ENCODE measurements around the gene KPNA2. TPM values are rescaled to one million over a fixed set of nuclear protein-coding genes. Genes with fewer than 3 reads are reported as not detected.
"Not testable (repeated sequence)": the region's sequence is repeated elsewhere in the genome, so short reads cannot be mapped to it uniquely, and the experiment has no call there.

Gene KPNA2
- total and polyA plus RNA-seq, 7 experiments from 2014 or later, result 8.4 to 161 (median 18.7) TPM

DNA sequence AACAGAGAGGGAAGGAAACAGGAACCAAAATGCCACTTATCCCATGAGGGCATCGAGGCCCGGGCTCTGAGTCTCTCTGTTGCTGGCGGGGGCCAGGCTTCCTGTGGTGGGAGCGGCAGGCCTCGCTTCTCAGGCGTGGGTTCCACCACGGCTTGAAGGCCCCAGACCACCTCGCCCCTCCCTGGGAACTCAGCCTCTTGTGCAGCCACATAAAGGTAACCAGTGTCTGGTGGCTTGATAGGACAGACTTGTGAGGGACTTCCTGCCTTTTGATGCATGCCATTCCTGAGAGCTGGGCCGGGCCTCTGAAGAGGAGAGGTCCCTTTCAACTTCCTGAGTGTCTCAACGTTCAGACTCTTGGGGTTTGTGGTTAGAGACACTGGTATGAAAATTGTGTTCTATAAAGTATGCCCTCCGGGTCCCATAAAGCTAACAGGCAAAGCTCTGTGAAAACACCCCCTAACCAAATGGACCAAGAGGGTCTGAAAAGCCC, 51.6 kb downstream of the KPNA2 start:
- POLR2A ChIA-PET, result interaction anchor here (1.3 kb wide), 1 partner anchor 370 kb away, joined by 3 read pairs; the partner anchor contains the start of gene WIPI1
- Mint-ChIP-seq H3K4me3 (peak overlapping the region; percentile 72 to 84 (median 78)), H3K4me1 (peaks cover 38 to 50% (median 45%) of the 10 kb centered on the region in 7 donors), H3K27ac (peak overlapping the region in 8 of 9 donors; percentile 24 to 78 (median 60))
- ATAC-seq, result peak; percentile 86
- CTCF ChIA-PET, result interaction anchor here (0.6 kb wide), 1 partner anchor 404 kb away, joined by 3 read pairs; no protein-coding TSS in a partner anchor
- intact Hi-C loops (cut with micrococcal nuclease), result loop anchor here in 1 of 2 donors (2.0 kb wide), 1 partner anchor 14 kb away; no protein-coding TSS in a partner anchor
- H3K4me1 ChIP-seq (ENCODE audit: control insufficient read depth in 2 of 2, insufficient read depth in 2 of 2, low read length in 2 of 2), result peaks cover 24 to 25% of the 10 kb centered on the region in 2 donors
- H3K27me3 Mint-ChIP-seq; H3K9me3 ChIP-seq (ENCODE audit: control insufficient read depth in 2 of 3, low read length in 3 of 3); H3K36me3 Mint-ChIP-seq; H3K27me3 ChIP-seq (ENCODE audit: control insufficient read depth in 2 of 2, insufficient read depth in 2 of 2, low read length in 2 of 2); H3K27ac ChIP-seq (ENCODE audit: low read depth, low read length); H3K9me3 Mint-ChIP-seq; H3K36me3 ChIP-seq (ENCODE audit: control insufficient read depth in 2 of 3, insufficient read depth in 3 of 3, low read length in 3 of 3): not testable (repeated sequence)
- DNase-seq, result peak in 6 of 9 donors; percentile 25 to 39 (median 31)
- peak overlapping the region; percentile 33 for H3K4me3 ChIP-seq (ENCODE audit: low read length)

DNA sequence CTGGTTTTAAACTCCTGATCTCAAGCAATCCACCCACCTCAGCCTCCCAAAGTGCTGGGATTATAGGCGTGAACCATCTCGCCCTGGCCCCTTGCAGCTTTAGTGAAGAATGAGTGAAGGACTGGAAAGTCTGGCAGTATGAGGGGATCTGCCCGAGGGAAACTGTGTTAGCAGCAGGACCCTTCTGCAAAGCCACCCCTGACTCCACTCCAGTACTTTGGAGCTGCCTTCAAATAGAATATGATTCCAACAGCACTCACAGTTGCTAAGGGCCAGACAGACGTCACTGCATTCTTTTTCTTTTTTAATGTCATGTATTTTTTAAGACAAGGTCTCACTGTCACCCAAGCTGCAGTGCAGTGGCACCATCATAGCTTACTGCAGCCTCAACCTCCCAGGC, 52.3 kb downstream of the KPNA2 start:
- CTCF ChIA-PET, result no interaction called here
- Histone ChIP-seq H3K27ac (ENCODE audit: low read depth, low read length) (no peak overlapping the region), H3K4me1 (ENCODE audit: control insufficient read depth in 2 of 2, insufficient read depth in 2 of 2, low read length in 2 of 2) (peaks cover 24 to 25% of the 10 kb centered on the region in 2 donors), H3K27me3 (ENCODE audit: control insufficient read depth in 2 of 2, insufficient read depth in 2 of 2, low read length in 2 of 2) (no peaks in the 10 kb centered on the region), H3K4me3 (ENCODE audit: low read length) (no peak overlapping the region), H3K9me3 (ENCODE audit: control insufficient read depth in 2 of 3, low read length in 3 of 3) (no peaks in the 10 kb centered on the region), H3K36me3 (ENCODE audit: control insufficient read depth in 2 of 3, insufficient read depth in 3 of 3, low read length in 3 of 3) (no peaks in the 10 kb centered on the region)
- Mint-ChIP-seq H3K27ac (peak overlapping the region in 1 of 9 donors; percentile 15), H3K4me1 (peaks cover 38 to 50% (median 45%) of the 10 kb centered on the region in 7 donors), H3K9me3 (no peaks in the 10 kb centered on the region), H3K36me3 (no peaks in the 10 kb centered on the region), H3K4me3 (peak overlapping the region in 9 of 10 donors; percentile 8 to 84 (median 74)), H3K27me3 (peaks cover 0 to 2% (median 0%) of the 10 kb centered on the region in 5 donors)
- ATAC-seq (no peak), DNase-seq (no peak)
- intact Hi-C loops (cut with micrococcal nuclease), result loop anchor here in 1 of 2 donors (2.0 kb wide), 1 partner anchor 13 kb away; no protein-coding TSS in a partner anchor
- POLR2A ChIA-PET, result interaction anchor here (1.3 kb wide), 1 partner anchor 369 kb away, joined by 3 read pairs; the partner anchor contains the start of gene WIPI1

GRCh38 chr17:68089881-68090280, 54.3 kb downstream of the KPNA2 start:
- no peak overlapping the region for H3K4me3 ChIP-seq (ENCODE audit: low read length)
- ChIA-PET POLR2A (no interaction called here), CTCF (no interaction called here)
- Mint-ChIP-seq H3K4me1 (peaks cover 33 to 49% (median 45%) of the 10 kb centered on the region in 7 donors), H3K4me3 (no peak overlapping the region), H3K27me3 (peaks cover 0 to 5% (median 0%) of the 10 kb centered on the region in 5 donors), H3K9me3 (no peaks in the 10 kb centered on the region), H3K27ac (peak overlapping the region in 1 of 9 donors; percentile 35), H3K36me3 (no peaks in the 10 kb centered on the region)
- H3K4me1 ChIP-seq (ENCODE audit: control insufficient read depth in 2 of 2, insufficient read depth in 2 of 2, low read length in 2 of 2), result peaks cover 24 to 25% of the 10 kb centered on the region in 2 donors
- H3K27me3 ChIP-seq (ENCODE audit: control insufficient read depth in 2 of 2, insufficient read depth in 2 of 2, low read length in 2 of 2), result no peaks in the 10 kb centered on the region
- no peaks in the 10 kb centered on the region for H3K9me3 ChIP-seq (ENCODE audit: control insufficient read depth in 2 of 3, low read length in 3 of 3)
- H3K27ac ChIP-seq (ENCODE audit: low read depth, low read length), result no peak overlapping the region
- intact Hi-C loops (cut with micrococcal nuclease), result no loop called here
- no peaks in the 10 kb centered on the region for H3K36me3 ChIP-seq (ENCODE audit: control insufficient read depth in 2 of 3, insufficient read depth in 3 of 3, low read length in 3 of 3)
- no peak for DNase-seq
- peak; percentile 26 for ATAC-seq

- intact Hi-C loops (cut with micrococcal nuclease), result no loop called here
- H3K9me3 Mint-ChIP-seq, result no peaks in the 10 kb centered on the region
- no peaks in the 10 kb centered on the region for H3K9me3 ChIP-seq (ENCODE audit: control insufficient read depth in 2 of 3, low read length in 3 of 3)
- no peaks in the 10 kb centered on the region for H3K36me3 Mint-ChIP-seq
- ATAC-seq (no peak), DNase-seq (no peak)
- peaks cover 0 to 9% (median 3%) of the 10 kb centered on the region in 7 donors for H3K4me1 Mint-ChIP-seq
- ChIA-PET POLR2A (no interaction called here), CTCF (no interaction called here)
- no peak overlapping the region for H3K27ac ChIP-seq (ENCODE audit: low read depth, low read length)
- no peak overlapping the region for H3K4me3 Mint-ChIP-seq
- H3K36me3 ChIP-seq (ENCODE audit: control insufficient read depth in 2 of 3, insufficient read depth in 3 of 3, low read length in 3 of 3), result no peaks in the 10 kb centered on the region
- peaks cover 0 to 10% (median 0%) of the 10 kb centered on the region in 5 donors for H3K27me3 Mint-ChIP-seq
- H3K4me3 ChIP-seq (ENCODE audit: low read length), result no peak overlapping the region
- no peak overlapping the region for H3K27ac Mint-ChIP-seq
- no peaks in the 10 kb centered on the region for H3K27me3 ChIP-seq (ENCODE audit: control insufficient read depth in 2 of 2, insufficient read depth in 2 of 2, low read length in 2 of 2)
- H3K4me1 ChIP-seq (ENCODE audit: control insufficient read depth in 2 of 2, insufficient read depth in 2 of 2, low read length in 2 of 2), result no peaks in the 10 kb centered on the region
Observed at GRCh38 chr17:68094481-68095078, 59.0 kb downstream of the KPNA2 start.

DNA sequence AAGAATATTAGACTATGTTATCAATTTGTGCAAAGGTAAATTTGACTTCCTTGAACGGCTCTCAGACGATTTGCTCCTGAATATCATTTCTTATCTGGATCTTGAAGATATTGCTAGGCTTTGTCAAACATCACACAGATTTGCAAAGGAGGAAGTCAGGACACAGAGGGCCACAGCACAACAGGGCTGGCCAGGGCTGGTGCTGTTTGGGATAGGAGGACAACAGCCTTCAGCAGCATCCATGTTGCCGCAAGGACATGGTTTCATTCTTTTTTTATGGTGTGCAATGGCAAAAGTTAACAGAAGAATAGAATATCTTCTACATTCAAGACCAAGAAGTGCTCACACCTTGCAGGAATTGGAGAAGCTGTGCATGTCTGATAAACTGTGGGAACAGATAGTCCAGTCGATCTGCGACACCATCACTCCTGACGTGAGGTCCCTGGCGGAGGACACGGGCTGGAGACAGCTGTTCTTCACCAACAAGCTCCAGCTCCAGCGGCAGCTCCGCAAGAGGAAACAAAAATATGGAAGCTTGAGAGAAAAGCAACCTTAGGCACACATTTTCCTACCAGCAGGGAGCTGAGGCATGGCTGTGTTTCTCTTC, 59.8 kb downstream of the KPNA2 start:
- Mint-ChIP-seq H3K27ac (peak overlapping the region in 1 of 9 donors; percentile 34), H3K27me3 (peaks cover 0 to 9% (median 0%) of the 10 kb centered on the region in 5 donors), H3K9me3 (no peaks in the 10 kb centered on the region), H3K4me3 (no peak overlapping the region), H3K4me1 (peaks cover 0 to 6% (median 0%) of the 10 kb centered on the region in 7 donors), H3K36me3 (no peaks in the 10 kb centered on the region)
- ChIA-PET CTCF (no interaction called here), POLR2A (no interaction called here)
- no peaks in the 10 kb centered on the region for H3K27me3 ChIP-seq (ENCODE audit: control insufficient read depth in 2 of 2, insufficient read depth in 2 of 2, low read length in 2 of 2)
- no peak for DNase-seq
- intact Hi-C loops (cut with micrococcal nuclease), result no loop called here
- H3K36me3 ChIP-seq (ENCODE audit: control insufficient read depth in 2 of 3, insufficient read depth in 3 of 3, low read length in 3 of 3), result no peaks in the 10 kb centered on the region
- no peak for ATAC-seq
- H3K9me3 ChIP-seq (ENCODE audit: control insufficient read depth in 2 of 3, low read length in 3 of 3), result no peaks in the 10 kb centered on the region
- no peaks in the 10 kb centered on the region for H3K4me1 ChIP-seq (ENCODE audit: control insufficient read depth in 2 of 2, insufficient read depth in 2 of 2, low read length in 2 of 2)
- no peak overlapping the region for H3K27ac ChIP-seq (ENCODE audit: low read depth, low read length)
- no peak overlapping the region for H3K4me3 ChIP-seq (ENCODE audit: low read length)

- Mint-ChIP-seq H3K27ac (no peak overlapping the region), H3K4me3 (no peak overlapping the region), H3K4me1 (peaks cover 0 to 12% (median 5%) of the 10 kb centered on the region in 7 donors), H3K27me3 (peaks cover 0 to 9% (median 0%) of the 10 kb centered on the region in 5 donors), H3K9me3 (no peaks in the 10 kb centered on the region), H3K36me3 (no peaks in the 10 kb centered on the region)
- POLR2A ChIA-PET, result no interaction called here
- Histone ChIP-seq H3K36me3 (ENCODE audit: control insufficient read depth in 2 of 3, insufficient read depth in 3 of 3, low read length in 3 of 3) (no peaks in the 10 kb centered on the region), H3K4me1 (ENCODE audit: control insufficient read depth in 2 of 2, insufficient read depth in 2 of 2, low read length in 2 of 2) (peaks cover 0 to 4% of the 10 kb centered on the region in 2 donors), H3K27ac (ENCODE audit: low read depth, low read length) (no peak overlapping the region), H3K4me3 (ENCODE audit: low read length) (no peak overlapping the region), H3K9me3 (ENCODE audit: control insufficient read depth in 2 of 3, low read length in 3 of 3) (no peaks in the 10 kb centered on the region), H3K27me3 (ENCODE audit: control insufficient read depth in 2 of 2, insufficient read depth in 2 of 2, low read length in 2 of 2) (no peaks in the 10 kb centered on the region)
- CTCF ChIA-PET, result no interaction called here
- intact Hi-C loops (cut with micrococcal nuclease), result no loop called here
- DNase-seq (no peak), ATAC-seq (no peak)
Observed at GRCh38 chr17:68096111-68096510, 60.6 kb downstream of the KPNA2 start.

Measured in naive thymus-derived CD4-positive, alpha-beta T cell (primary cell).